ENCODE results near the gene OTULINL. TPM values are rescaled to one million over a fixed set of nuclear protein-coding genes. Genes with fewer than 3 reads are reported as not detected.

OTULINL gene
- polyA plus RNA-seq, 1 experiment, result 2.6 TPM

- Histone ChIP-seq H3K36me3 (ENCODE audit: control insufficient read depth, insufficient read depth, low read length) (no peaks in the 10 kb centered on the region), H3K4me3 (ENCODE audit: low read depth, low read length) (no peak overlapping the region), H3K27me3 (ENCODE audit: control insufficient read depth, insufficient read depth, low read length) (peaks cover 5% of the 10 kb centered on the region)
- ChIA-PET POLR2A (no interaction called here), CTCF (interaction anchor here (0.6 to 1.3 kb wide), 3 partner anchors 10 to 51 kb away, joined by 3 read pairs; no protein-coding TSS in a partner anchor)
- no peak for DNase-seq (ENCODE audit: low read depth)
- TF ChIP-seq CTCF (IDR thresholded peaks at IDR 0.05; ENCODE audit: insufficient read depth, low read depth, low read length), result no peak
Observed at GRCh38 chr5:14591548-14591947, 10.0 kb downstream of the OTULINL start.

GRCh38 chr5:14593326-14594021 lies 11.9 kb downstream of the OTULINL start:
- Histone ChIP-seq H3K4me3 (ENCODE audit: low read depth, low read length) (no peak overlapping the region), H3K36me3 (ENCODE audit: control insufficient read depth, insufficient read depth, low read length) (no peaks in the 10 kb centered on the region), H3K27me3 (ENCODE audit: control insufficient read depth, insufficient read depth, low read length) (peaks cover 2% of the 10 kb centered on the region; the same call in 1 of the 2 replicates)
- TF ChIP-seq CTCF (IDR thresholded peaks at IDR 0.05; ENCODE audit: insufficient read depth, low read depth, low read length), result no peak
- no peak for DNase-seq (ENCODE audit: low read depth)
- ChIA-PET CTCF (interaction anchor here (1.0 kb wide), 1 partner anchor 10 kb away, joined by 4 read pairs; no protein-coding TSS in a partner anchor), POLR2A (no interaction called here)

GRCh38 chr5:14594378-14595074 lies 12.9 kb downstream of the OTULINL start:
- H3K36me3 ChIP-seq (ENCODE audit: control insufficient read depth, insufficient read depth, low read length), result no peaks in the 10 kb centered on the region
- DNase-seq (ENCODE audit: low read depth), result no peak
- ChIA-PET CTCF (interaction anchor here (0.6 kb wide), 1 partner anchor 11 kb away, joined by 3 read pairs; no protein-coding TSS in a partner anchor), POLR2A (no interaction called here)
- no peak for TF ChIP-seq CTCF (IDR thresholded peaks at IDR 0.05; ENCODE audit: insufficient read depth, low read depth, low read length)
- H3K27me3 ChIP-seq (ENCODE audit: control insufficient read depth, insufficient read depth, low read length), result no peaks in the 10 kb centered on the region; the same call in 1 of the 2 replicates
- no peak overlapping the region for H3K4me3 ChIP-seq (ENCODE audit: low read depth, low read length)

- no peak for TF ChIP-seq CTCF (IDR thresholded peaks at IDR 0.05; ENCODE audit: insufficient read depth, low read depth, low read length)
- Histone ChIP-seq H3K36me3 (ENCODE audit: control insufficient read depth, insufficient read depth, low read length) (no peaks in the 10 kb centered on the region), H3K4me3 (ENCODE audit: low read depth, low read length) (no peak overlapping the region), H3K27me3 (ENCODE audit: control insufficient read depth, insufficient read depth, low read length) (no peaks in the 10 kb centered on the region; the same call in 1 of the 2 replicates)
- CTCF ChIA-PET, result interaction anchor here (0.6 to 1.0 kb wide), 2 partner anchors 12 to 19 kb away, joined by 3 to 4 read pairs; no protein-coding TSS in a partner anchor
- DNase-seq (ENCODE audit: low read depth), result no peak
- POLR2A ChIA-PET, result no interaction called here
Observed at GRCh38 chr5:14595189-14595588, 13.6 kb downstream of the OTULINL start.

- Histone ChIP-seq H3K36me3 (ENCODE audit: control insufficient read depth, insufficient read depth, low read length) (no peaks in the 10 kb centered on the region), H3K4me3 (ENCODE audit: low read depth, low read length) (no peak overlapping the region), H3K27me3 (ENCODE audit: control insufficient read depth, insufficient read depth, low read length) (no peaks in the 10 kb centered on the region; the same call in 1 of the 2 replicates)
- no peak for TF ChIP-seq CTCF (IDR thresholded peaks at IDR 0.05; ENCODE audit: insufficient read depth, low read depth, low read length)
- ChIA-PET CTCF (interaction anchor here (1.0 kb wide), 1 partner anchor 18 kb away, joined by 4 read pairs; no protein-coding TSS in a partner anchor), POLR2A (no interaction called here)
- DNase-seq (ENCODE audit: low read depth), result no peak
Observed at GRCh38 chr5:14595891-14596290, 14.3 kb downstream of the OTULINL start.

Measured in BJ (cell line).